Body of pancreas (tissue), 4 donors: ENCODE measurements around the gene FAM240A.

ENCODE experiments used
- CTCF ChIP-seq, 7 experiments: fragments of 450-650 bp in 4 of 7; fragments of 200-600 bp in 3 of 7; sonication (generic) in 3 of 7; IDR thresholded peaks; one replicate each; pipeline ENCODE4 v1.5.1; 2016 to 2019; ENCODE audit warnings: antibody characterized with exemption in 7 of 7
- POLR2A ChIP-seq, 3 donors: fragments of 450-650 bp; IDR thresholded peaks; one replicate each; pipeline ENCODE4 v1.6.1; 2016; ENCODE audit warnings: antibody characterized with exemption in 3 of 3, mild to moderate bottlenecking in 2 of 3

- TF ChIP-seq CTCF (IDR thresholded peaks at IDR 0.05) (no peak), POLR2A (IDR thresholded peaks at IDR 0.05) (no peak)
Measured at GRCh38 chr3:46613313-46614005, 1.1 kb downstream of the FAM240A start.
